Right lobe of liver (tissue), 6 donors: ENCODE measurements around the gene NOTUM. TPM values are rescaled to one million over a fixed set of nuclear protein-coding genes. Genes with fewer than 3 reads are reported as not detected.

ENCODE experiments used
- ATAC-seq, 4 donors: fragments of 200-7000 bp; cut with Tn5 transposase; one replicate each; pipeline ENCODE4 v1.9.1; 2020; ENCODE audit warnings: mild to moderate bottlenecking in 4 of 4, moderate library complexity in 4 of 4
- DNase-seq, 3 donors: peaks; one replicate each; pipeline ENCODE4 v3.0.0-alpha.2; 2020
- H3K27ac ChIP-seq, 3 donors: fragments of 200-600 bp; one replicate each; pipeline ENCODE4 v1.8.0; 2022
- H3K27me3 ChIP-seq, 2 donors: fragments of 200-600 bp; one replicate each; pipeline ENCODE4 v1.8.0; 2022
- H3K36me3 ChIP-seq, 4 donors: fragments of 200-600 bp; sonication (generic) in 1 of 4; one replicate each; pipeline versions ENCODE4 v1.5.1 to v1.8.0; 2017 to 2022; ENCODE audit warnings: control low read depth in 1 of 4
- H3K4me1 ChIP-seq, 4 donors: fragments of 200-600 bp; sonication (generic) in 1 of 4; one replicate each; pipeline versions ENCODE4 v1.5.1 to v1.8.0; 2017 to 2022; ENCODE audit warnings: control low read depth in 1 of 4
- H3K4me3 ChIP-seq, 3 donors: fragments of 200-600 bp; one replicate each; pipeline ENCODE4 v1.8.0; 2022
- H3K9me3 ChIP-seq, 4 donors: fragments of 200-600 bp; sonication (generic) in 1 of 4; one replicate each; pipeline versions ENCODE4 v1.5.1 to v1.8.0; 2017 to 2022; ENCODE audit warnings: control low read depth in 1 of 4
- POLR2A ChIP-seq: fragments of 450-650 bp; IDR thresholded peaks from one replicate; pipeline ENCODE4 v1.6.1; 2017; ENCODE audit warnings: antibody characterized with exemption, mild to moderate bottlenecking
- WGBS: methylation state at CpG from one replicate; pipeline ENCODE4 v1.1.6; 2018; ENCODE audit warnings: low coverage, low lambda C conversion rate; ENCODE audit not compliant: insufficient coverage; ENCODE audit errors: missing lambda C conversion rate; 5-methylcytosine and 5-hydroxymethylcytosine counted together
- intact Hi-C, 2 donors: fragments of 100-400 bp; cut with DNase I; formaldehyde crosslinking; loops; one replicate each; pipeline versions ENCODE4 v1.11.2 to v1.14.1; 2022
- total RNA-seq, 6 experiments: library from RNA; depleted of rRNA in 2 of 6; stranded (reverse); fragments of >200 nt in 2 of 6; fragmentation: NEBNext Ultra II Directional in 3 of 6; extraction: Animal tissue kit (Norgen Biotek cat#: 25700) in 3 of 6; gene quantifications; one replicate each; pipeline versions ENCODE4 v1.1.0 to v1.2.4, GENCODE V29; 2016 to 2023
- TF ChIP-seq, protein P1 (sequence below), 4 donors: fragments of 200-600 bp in 3 of 4; fragments of 450-650 bp in 1 of 4; IDR thresholded peaks; one replicate each; pipeline versions ENCODE4 v1.5.1 to v1.8.0; 2016 to 2022; ENCODE audit warnings: antibody characterized with exemption in 4 of 4, mild to moderate bottlenecking in 2 of 4
- donor health status: DM: no; HTN: yes; CAD: no.
- donor health status: DM: no; HTN: no; CAD: no.
- donor health status: DM: no; HTN: no; CAD: no.
- donor health status: DM: no; HTN: yes; CAD: no.
- donor health status: DM: no; HTN: yes; CAD: no.

Gene NOTUM
- total RNA-seq, 6 experiments from 2014 or later = 1.2 to 7.6 (median 3.0) TPM

DNA sequence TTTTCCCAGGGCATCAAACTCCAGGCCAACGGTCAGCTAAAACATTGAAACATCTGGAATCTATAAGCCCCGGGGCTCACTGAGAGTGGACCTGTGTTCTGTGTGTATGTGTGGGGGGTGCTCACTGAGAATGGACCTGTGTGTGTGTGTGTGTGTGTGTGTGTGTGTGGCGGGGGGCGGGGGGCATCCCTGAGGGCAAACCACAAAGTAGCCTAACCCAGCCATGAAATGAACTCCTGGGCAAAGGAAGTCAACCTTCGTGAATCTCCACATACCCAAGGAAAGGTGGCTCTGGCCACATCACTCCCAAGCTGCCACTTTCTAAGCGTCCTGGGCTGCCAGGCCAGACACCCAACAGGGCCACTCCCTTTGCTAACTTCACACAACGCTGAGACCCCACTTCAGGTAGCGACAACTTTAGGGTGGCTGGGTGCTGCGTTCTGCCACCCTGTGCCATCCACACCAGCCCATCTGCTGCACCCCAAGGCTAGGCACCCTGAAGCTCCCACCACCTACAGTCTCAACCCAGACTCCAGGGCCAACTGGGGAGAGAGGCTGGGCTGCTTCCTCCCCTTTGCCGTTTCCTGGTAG lies 35.0 kb downstream of the NOTUM start:
- Histone ChIP-seq H3K4me3 (peak overlapping the region; percentile 69 to 96 (median 86)), H3K9me3 (no peaks in the 10 kb centered on the region), H3K4me1 (peaks cover 0 to 56% (median 30%) of the 10 kb centered on the region in 4 donors), H3K36me3 (peaks cover 0 to 10% (median 4%) of the 10 kb centered on the region in 4 donors), H3K27ac (peak overlapping the region; percentile 84 to 97 (median 97)), H3K27me3 (no peaks in the 10 kb centered on the region)
- DNase-seq (no peak), ATAC-seq (no peak)
- intact Hi-C loops = no loop called here
- WGBS = 34% methylated on average over 6 of the region's 10 CpGs
- TF ChIP-seq POLR2A = no peak
- TF ChIP-seq, protein P1, sequence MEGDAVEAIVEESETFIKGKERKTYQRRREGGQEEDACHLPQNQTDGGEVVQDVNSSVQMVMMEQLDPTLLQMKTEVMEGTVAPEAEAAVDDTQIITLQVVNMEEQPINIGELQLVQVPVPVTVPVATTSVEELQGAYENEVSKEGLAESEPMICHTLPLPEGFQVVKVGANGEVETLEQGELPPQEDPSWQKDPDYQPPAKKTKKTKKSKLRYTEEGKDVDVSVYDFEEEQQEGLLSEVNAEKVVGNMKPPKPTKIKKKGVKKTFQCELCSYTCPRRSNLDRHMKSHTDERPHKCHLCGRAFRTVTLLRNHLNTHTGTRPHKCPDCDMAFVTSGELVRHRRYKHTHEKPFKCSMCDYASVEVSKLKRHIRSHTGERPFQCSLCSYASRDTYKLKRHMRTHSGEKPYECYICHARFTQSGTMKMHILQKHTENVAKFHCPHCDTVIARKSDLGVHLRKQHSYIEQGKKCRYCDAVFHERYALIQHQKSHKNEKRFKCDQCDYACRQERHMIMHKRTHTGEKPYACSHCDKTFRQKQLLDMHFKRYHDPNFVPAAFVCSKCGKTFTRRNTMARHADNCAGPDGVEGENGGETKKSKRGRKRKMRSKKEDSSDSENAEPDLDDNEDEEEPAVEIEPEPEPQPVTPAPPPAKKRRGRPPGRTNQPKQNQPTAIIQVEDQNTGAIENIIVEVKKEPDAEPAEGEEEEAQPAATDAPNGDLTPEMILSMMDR (IDR thresholded peaks at IDR 0.05) = no peak

DNA sequence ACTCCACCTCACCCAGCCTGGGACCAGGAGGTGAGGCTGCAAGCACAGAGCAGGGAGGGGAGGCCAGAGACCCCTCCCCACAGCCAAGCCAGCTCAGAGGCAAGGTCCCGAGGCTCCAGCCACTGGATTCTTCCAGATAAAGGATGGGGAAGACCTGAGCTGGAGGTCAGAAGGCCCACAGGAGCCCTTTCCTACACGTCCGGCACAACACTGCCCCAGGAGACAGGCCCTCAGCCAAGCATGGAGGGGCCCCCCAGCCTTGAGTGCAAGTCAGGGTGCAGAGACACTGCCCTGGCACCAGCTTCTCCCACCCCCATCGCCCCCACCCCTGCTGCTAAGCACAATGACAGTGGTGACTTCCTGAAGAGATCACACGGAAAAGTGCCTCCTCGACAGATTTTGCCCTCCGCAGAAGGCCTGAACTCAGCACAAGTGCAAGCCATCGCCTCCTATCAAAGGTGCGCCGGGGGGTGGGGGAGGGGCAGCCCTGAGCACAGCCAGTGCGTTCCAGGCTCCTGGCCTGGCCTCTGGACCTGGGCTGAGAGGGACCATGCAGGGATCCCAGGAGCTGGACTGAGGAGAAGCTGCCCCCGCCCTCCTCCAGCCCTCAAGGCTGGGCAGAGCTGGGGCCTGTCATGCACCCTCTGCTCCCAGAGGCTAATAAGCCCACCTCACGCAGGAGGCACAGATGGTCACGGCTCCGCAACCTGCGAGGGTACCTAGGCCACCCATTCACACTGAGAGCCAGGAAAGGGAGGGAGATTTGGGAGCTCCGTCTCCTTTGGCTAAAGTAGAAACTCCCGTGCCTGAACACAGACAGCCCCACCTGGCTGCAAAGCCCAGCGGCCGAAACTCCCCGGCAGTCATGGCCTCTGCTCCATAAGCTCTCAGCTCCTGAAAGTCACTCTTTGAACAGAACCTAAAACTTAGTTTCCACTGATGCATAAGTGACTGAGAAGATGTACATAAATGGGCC lies 36.1 kb downstream of the NOTUM start:
- TF ChIP-seq, protein P1 (IDR thresholded peaks at IDR 0.05) = no peak
- no peak for TF ChIP-seq POLR2A
- peaks cover 0 to 10% (median 4%) of the 10 kb centered on the region in 4 donors for H3K36me3 ChIP-seq
- WGBS = 29% methylated on average over 11 of the region's 21 CpGs
- peak; percentile 6 to 48 (median 30) for ATAC-seq
- H3K27ac ChIP-seq = peak overlapping the region in 2 of 3 donors; percentile 54 to 80
- peaks cover 0 to 64% (median 31%) of the 10 kb centered on the region in 4 donors for H3K4me1 ChIP-seq
- intact Hi-C loops = no loop called here
- DNase-seq = peak in 2 of 3 donors; percentile 86 to 87
- H3K4me3 ChIP-seq = peak overlapping the region; percentile 1 to 57 (median 5)
- H3K9me3 ChIP-seq = no peaks in the 10 kb centered on the region
- no peaks in the 10 kb centered on the region for H3K27me3 ChIP-seq

DNA sequence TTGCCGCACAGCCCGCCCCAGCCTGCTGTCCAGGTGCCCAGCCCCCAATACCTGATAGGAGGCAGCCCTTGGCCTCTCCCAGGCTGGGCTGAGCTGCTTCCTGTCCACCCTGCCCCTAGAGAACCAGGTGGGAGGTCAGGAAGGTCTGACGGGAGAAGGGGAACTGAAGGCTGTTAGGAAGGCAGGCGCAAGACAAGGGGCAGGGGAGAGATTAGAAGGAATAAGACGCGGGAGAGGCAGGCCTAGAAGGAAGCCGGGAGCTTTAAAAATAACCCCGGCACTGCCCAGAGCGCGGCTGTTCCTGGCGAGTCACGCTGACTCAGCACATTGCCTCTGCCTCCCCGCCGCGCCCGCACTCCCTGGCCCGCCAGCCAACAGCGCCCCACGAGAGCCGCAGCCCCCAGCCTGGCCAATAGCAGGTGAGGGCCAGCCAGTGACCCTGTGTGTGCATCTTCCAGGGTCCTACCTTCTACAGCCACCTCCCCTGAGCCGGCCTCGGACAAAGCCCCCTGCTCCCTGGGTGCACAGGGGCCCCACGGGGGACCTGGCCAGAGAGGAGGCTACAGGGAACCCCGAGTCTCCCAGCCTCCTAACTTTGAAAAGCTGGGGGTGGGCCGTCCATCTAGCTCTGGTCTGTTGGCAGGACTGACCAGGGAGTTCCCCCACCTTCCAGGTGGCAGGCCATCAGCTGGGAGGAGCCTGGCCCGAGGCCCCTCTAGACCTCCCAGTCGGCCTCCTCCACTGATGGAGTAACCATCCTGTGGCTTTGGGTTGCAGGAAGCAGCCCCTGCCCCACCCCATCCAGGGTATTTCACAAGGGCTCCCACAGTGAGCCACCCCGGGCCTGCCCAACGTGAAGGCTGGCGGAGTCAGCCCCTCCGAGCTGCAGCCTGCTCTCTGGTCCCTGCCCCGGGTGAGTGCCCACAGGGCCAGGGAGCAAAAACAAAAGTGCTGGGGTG lies 37.4 kb downstream of the NOTUM start:
- Histone ChIP-seq H3K36me3 (peaks cover 0 to 10% (median 4%) of the 10 kb centered on the region in 4 donors), H3K27ac (peak overlapping the region; percentile 36 to 80 (median 54)), H3K9me3 (no peaks in the 10 kb centered on the region), H3K27me3 (no peaks in the 10 kb centered on the region), H3K4me1 (peaks cover 0 to 72% (median 31%) of the 10 kb centered on the region in 4 donors), H3K4me3 (peak overlapping the region; percentile 29 to 57 (median 48))
- 4% methylated on average over 8 of the region's 32 CpGs for WGBS
- peak; percentile 79 to 88 (median 82) for DNase-seq
- ATAC-seq = peak; percentile 33 to 43 (median 42)
- intact Hi-C loops = no loop called here
- peak; percentile 27 for TF ChIP-seq POLR2A
- TF ChIP-seq, protein P1 (IDR thresholded peaks at IDR 0.05) = no peak
